Measurements from ENCODE around the gene TMEM19.

GRCh38 chr12:71638499-71638898 is 47.4 kb upstream of the TMEM19 start:
- TF ChIP-seq, protein P1, sequence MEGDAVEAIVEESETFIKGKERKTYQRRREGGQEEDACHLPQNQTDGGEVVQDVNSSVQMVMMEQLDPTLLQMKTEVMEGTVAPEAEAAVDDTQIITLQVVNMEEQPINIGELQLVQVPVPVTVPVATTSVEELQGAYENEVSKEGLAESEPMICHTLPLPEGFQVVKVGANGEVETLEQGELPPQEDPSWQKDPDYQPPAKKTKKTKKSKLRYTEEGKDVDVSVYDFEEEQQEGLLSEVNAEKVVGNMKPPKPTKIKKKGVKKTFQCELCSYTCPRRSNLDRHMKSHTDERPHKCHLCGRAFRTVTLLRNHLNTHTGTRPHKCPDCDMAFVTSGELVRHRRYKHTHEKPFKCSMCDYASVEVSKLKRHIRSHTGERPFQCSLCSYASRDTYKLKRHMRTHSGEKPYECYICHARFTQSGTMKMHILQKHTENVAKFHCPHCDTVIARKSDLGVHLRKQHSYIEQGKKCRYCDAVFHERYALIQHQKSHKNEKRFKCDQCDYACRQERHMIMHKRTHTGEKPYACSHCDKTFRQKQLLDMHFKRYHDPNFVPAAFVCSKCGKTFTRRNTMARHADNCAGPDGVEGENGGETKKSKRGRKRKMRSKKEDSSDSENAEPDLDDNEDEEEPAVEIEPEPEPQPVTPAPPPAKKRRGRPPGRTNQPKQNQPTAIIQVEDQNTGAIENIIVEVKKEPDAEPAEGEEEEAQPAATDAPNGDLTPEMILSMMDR (IDR thresholded peaks at IDR 0.05; ENCODE audit: low read depth, low read length, poor library complexity, severe bottlenecking), result no peak
- TF ChIP-seq EZH2phosphoT487 (IDR thresholded peaks at IDR 0.05; ENCODE audit: borderline replicate concordance, low read length), result no peak
